BLaER1 treated with 17β-estradiol and CSF1 and Interleukin-3, amounts not matched to agents 10 nM and 100 nM (cell line): Measurements from ENCODE around the gene INTS13.
"Not testable (repeated sequence)": the region's sequence is repeated elsewhere in the genome, so short reads cannot be mapped to it uniquely, and the experiment has no call there.

Experiments used
- H3K27ac ChIP-seq, 11 experiments: shearing (Covaris generic); formaldehyde crosslinking; 2 replicates each; pipeline ENCODE4 v1.8.1; 2022
- H3K27me3 ChIP-seq, 11 experiments: shearing (Covaris generic); formaldehyde crosslinking; 2 replicates each; pipeline ENCODE4 v1.8.1; 2022
- H3K36me3 ChIP-seq, 11 experiments: shearing (Covaris generic); formaldehyde crosslinking; 2 replicates each; pipeline ENCODE4 v1.8.1; 2022
- H3K4me1 ChIP-seq, 10 experiments: shearing (Covaris generic); formaldehyde crosslinking; 2 replicates each; pipeline ENCODE4 v1.8.1; 2022
- H3K4me2 ChIP-seq, 11 experiments: shearing (Covaris generic); formaldehyde crosslinking; 2 replicates each; pipeline ENCODE4 v1.8.1; 2022
- H3K4me3 ChIP-seq, 10 experiments: shearing (Covaris generic); formaldehyde crosslinking; 2 replicates each; pipeline ENCODE4 v1.8.1; 2022
- H3K9ac ChIP-seq, 11 experiments: shearing (Covaris generic); formaldehyde crosslinking; 2 replicates each; pipeline ENCODE4 v1.8.1; 2022
- H3K9me3 ChIP-seq, 11 experiments: shearing (Covaris generic); formaldehyde crosslinking; replicated peaks in 1 of 11; 2 replicates each; pipeline ENCODE4 v1.8.1; 2022
- H4K20me1 ChIP-seq, 11 experiments: shearing (Covaris generic); formaldehyde crosslinking; 2 replicates each; pipeline ENCODE4 v1.8.1; 2022
- Cebpa-rat ChIP-seq, 11 experiments: shearing (Covaris generic); IDR thresholded peaks; 2 replicates each; pipeline ENCODE4 v1.8.1; 2022

INTS13 gene

DNA sequence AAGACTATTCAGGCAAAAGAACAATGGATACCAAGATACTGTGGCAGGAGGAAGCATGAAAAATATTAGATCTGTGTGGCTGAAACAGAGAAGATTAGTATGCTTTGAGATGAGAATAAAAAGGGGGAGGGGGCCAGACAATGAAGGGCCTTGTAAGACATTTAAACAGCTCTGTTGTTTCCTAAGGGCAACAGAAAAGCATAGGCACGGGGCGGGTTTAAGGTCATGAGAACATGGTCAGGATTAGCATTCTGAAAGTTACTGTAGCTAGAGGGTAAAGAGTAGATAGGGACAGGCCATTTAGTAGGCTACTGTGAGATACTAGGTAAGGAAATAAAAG lies 18.6 kb downstream of the INTS13 start:
- Histone ChIP-seq H3K4me3 (no peak overlapping the region), H3K4me1 (no peaks in the 10 kb centered on the region), H4K20me1 (no peaks in the 10 kb centered on the region; a peak in 1 of 22 replicates), H3K9ac (no peak overlapping the region), H3K27ac (no peak overlapping the region), H3K27me3 (no peaks in the 10 kb centered on the region), H3K36me3 (peaks cover 57 to 98% (median 88%) of the 10 kb centered on the region in 11 experiments), H3K9me3 (no peaks in the 10 kb centered on the region), H3K4me2 (no peak overlapping the region)
- TF ChIP-seq Cebpa-rat (IDR thresholded peaks at IDR 0.05): no peak

DNA sequence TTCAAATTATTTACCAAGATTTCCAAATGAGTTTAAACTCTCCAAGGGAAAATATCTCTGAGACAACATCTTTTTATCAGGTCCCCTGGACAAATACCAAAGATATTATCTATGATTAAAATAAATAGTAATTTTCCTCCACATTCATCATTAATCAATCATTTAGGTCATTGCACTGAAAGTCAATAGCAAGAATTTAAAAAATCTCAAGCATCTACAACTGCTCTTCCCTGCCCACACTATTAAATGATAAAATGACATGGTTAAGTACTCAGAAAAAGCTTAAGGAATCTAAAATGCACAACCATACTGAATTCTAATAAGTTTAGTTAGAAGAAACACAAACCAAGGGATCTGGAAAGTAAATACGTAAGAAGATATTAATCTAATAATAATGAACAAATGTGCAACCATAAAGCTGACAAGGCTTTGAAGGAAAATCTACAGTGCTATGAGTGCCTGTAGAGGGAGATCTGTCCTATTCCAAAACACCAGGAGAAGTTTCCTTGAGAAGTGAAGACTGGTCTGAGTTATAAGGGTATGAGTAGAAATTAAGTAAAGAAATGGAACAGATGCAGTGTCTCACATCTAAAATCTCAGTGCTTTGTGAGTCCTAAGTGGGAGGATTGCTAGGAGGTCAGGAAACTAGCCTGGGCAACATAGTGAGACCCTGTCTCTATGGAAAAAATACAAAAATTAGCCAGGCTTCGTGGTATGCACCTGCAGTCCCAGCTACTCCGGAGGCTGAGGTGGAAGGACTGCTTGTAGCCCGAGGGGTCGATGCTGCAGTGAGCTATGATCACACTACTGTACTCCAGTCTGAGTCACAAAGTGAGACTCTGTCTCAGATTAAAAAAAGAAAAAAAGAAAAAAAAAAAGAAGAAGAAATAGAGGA lies 19.2 kb downstream of the INTS13 start:
- H3K36me3 ChIP-seq: peaks cover 50 to 98% (median 85%) of the 10 kb centered on the region in 11 experiments

DNA sequence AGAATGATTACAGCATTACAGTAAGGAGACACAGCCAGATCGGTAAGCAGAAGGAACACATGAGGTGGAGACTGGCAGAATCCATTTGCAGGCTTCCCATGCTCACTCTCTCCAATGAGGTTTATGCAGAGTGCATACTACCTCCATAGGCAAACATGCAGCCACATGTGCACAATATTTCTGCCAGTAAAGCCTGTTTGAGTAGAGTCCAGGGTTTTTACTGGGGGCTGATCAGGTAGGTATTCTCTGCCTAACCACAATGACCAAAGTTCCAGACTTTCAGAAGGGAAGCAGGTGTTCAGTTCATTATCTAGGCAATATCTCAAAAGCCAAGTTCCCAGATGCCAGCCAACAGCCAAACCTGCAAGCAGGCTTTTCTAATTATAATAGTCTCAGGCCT lies 31.1 kb downstream of the INTS13 start:
- peaks cover 84 to 99% (median 93%) of the 10 kb centered on the region in 11 experiments for H3K36me3 ChIP-seq
- no peak overlapping the region for H3K27ac ChIP-seq
- H3K9me3 ChIP-seq: peaks cover 19 to 24% (median 20%) of the 10 kb centered on the region in 11 experiments
- no peak overlapping the region for H3K4me3 ChIP-seq
- H3K4me1 ChIP-seq: no peaks in the 10 kb centered on the region
- 0 out of 22 replicates have a peak, but pooled peaks cover 0 to 4% (median 0%) of the 10 kb centered on the region in 11 experiments for H4K20me1 ChIP-seq
- H3K27me3 ChIP-seq: no peaks in the 10 kb centered on the region
- H3K4me2 ChIP-seq: no peak overlapping the region
- no peak for TF ChIP-seq Cebpa-rat (IDR thresholded peaks at IDR 0.05)
- H3K9ac ChIP-seq: no peak overlapping the region

More for the DNA sequence above, 19.2 kb downstream of the INTS13 start:
- Histone ChIP-seq H3K9ac (no peak overlapping the region), H3K4me2 (no peak overlapping the region), H3K4me1 (peaks cover 0 to under 1% (median 0%) of the 10 kb centered on the region in 10 experiments; a peak in 1 of 20 replicates), H3K4me3 (no peak overlapping the region), H3K27ac (no peak overlapping the region), H3K27me3 (no peaks in the 10 kb centered on the region), H4K20me1 (no peaks in the 10 kb centered on the region; a peak in 1 of 22 replicates), H3K9me3 (no peaks in the 10 kb centered on the region)
- no peak for TF ChIP-seq Cebpa-rat (IDR thresholded peaks at IDR 0.05)

DNA sequence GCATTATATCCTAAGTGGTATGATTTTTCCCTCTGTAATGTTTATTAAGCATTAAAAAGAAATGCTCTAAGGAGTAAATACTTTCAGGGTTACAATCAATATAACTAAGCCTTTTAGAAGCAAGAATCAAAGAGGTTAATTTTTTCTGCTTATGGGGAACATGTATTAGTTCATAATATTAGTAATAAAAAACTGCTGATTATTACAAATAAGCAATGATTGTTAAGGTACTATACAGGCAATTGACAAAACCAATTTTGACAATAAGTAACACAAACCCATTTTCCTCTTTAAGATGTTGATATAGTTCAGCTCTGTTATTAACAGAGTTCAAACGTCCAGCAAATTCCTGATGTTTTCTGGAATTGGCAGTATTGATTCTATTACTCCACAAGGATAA lies 31.8 kb downstream of the INTS13 start:
- Histone ChIP-seq H3K4me1 (no peaks in the 10 kb centered on the region), H3K27ac (no peak overlapping the region)

DNA sequence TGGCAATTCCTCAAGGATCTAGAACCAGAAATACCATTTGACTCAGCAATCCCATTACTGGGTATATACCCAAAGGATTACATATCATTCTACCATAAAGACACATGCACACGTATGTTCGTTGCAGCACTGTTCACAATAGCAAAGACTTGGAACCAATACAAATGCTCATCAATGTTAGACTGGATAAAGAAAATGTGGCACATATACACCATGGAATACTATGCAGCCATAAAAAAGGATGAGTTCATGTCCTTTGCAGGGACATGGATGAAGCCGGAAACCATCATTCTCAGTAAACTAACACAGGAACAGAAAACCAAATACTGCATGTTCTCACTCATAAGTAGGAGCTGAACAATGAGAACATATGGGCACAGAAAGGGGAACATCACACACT lies 34.4 kb downstream of the INTS13 start:
- H3K9ac ChIP-seq, H3K27ac ChIP-seq, H3K27me3 ChIP-seq, H3K4me3 ChIP-seq, H3K4me1 ChIP-seq, H3K4me2 ChIP-seq, H4K20me1 ChIP-seq: not testable (repeated sequence)
- Histone ChIP-seq H3K36me3 (peaks cover 68 to 99% (median 92%) of the 10 kb centered on the region in 11 experiments), H3K9me3 (peaks cover 19 to 32% (median 23%) of the 10 kb centered on the region in 11 experiments)

More for the DNA sequence above, 31.8 kb downstream of the INTS13 start:
- peaks cover 19 to 25% (median 20%) of the 10 kb centered on the region in 11 experiments for H3K9me3 ChIP-seq
- no peaks in the 10 kb centered on the region for H3K27me3 ChIP-seq
- H4K20me1 ChIP-seq: 0 out of 22 replicates have a peak, but pooled peaks cover 0 to 4% (median 0%) of the 10 kb centered on the region in 11 experiments
- peaks cover 83 to 99% (median 94%) of the 10 kb centered on the region in 11 experiments for H3K36me3 ChIP-seq
- H3K4me3 ChIP-seq: no peak overlapping the region
- no peak overlapping the region for H3K9ac ChIP-seq
- no peak overlapping the region for H3K4me2 ChIP-seq
- no peak for TF ChIP-seq Cebpa-rat (IDR thresholded peaks at IDR 0.05)

DNA sequence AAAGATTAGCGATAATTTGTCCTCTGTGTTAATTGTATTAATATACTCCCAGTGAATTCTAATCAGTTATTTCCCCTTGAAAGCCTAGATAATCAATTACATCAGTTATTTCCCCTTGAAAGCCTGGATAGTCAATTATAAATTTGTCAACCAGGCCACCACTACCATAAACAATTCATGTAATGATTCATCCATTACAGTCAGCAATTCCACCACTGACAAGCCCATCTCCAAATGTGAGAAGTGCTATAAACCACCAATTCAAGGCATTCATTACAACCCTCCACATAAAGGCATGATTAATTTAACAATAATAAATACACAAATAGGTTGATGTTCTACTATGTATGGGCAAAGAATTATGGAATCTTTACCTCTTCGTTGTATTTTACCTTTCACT lies 40.9 kb downstream of the INTS13 start:
- Histone ChIP-seq H3K9ac (no peak overlapping the region), H3K4me3 (no peak overlapping the region), H3K36me3 (peaks cover 20 to 51% (median 38%) of the 10 kb centered on the region in 11 experiments), H4K20me1 (no peaks in the 10 kb centered on the region), H3K9me3 (peaks cover 0 to 11% (median 3%) of the 10 kb centered on the region in 11 experiments; a peak in 3 of 22 replicates), H3K27ac (no peak overlapping the region), H3K4me2 (no peak overlapping the region), H3K27me3 (no peaks in the 10 kb centered on the region), H3K4me1 (no peaks in the 10 kb centered on the region)
- TF ChIP-seq Cebpa-rat (IDR thresholded peaks at IDR 0.05): no peak

DNA sequence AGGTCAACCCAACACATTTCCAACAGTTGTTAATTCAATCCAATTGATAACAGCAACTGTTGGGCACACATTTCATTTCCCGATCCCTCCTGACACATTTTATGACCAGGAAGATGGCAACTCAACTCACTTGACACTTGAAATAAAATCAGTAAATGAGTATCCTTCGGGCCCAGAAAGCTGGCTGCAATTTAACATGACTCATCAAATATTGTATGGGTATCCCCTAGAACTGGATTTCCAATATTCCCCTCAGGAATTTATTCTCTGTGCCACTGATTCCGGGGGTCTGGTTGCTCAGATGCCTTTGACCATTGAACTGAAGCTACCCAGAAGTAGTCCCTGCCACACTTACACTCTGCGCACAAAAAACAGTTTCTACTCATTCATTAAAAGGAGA lies 42.1 kb downstream of the INTS13 start:
- TF ChIP-seq Cebpa-rat (IDR thresholded peaks at IDR 0.05): no peak
- Histone ChIP-seq H3K27ac (no peak overlapping the region), H3K36me3 (peaks cover 16 to 39% (median 26%) of the 10 kb centered on the region in 11 experiments)

DNA sequence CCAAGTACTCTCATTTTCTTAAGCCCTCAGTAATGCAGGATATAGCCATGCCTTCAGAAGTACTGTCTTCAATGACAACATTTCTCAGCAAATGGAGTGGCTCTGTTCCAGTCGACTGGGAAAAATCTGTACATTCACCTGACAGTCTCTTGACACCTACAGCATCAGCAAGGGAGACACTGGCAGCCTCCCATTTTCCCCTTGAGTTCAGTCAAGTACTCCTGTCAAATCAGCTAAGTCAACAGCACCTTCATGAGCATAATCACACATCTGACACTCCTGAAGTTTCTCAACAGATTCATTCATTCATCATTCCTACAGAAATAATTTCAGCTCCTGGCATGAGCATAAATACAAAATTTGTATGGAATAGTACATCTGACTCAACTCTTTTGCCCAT lies 46.1 kb downstream of the INTS13 start:
- Histone ChIP-seq H3K27ac (no peak overlapping the region), H3K4me3 (no peak overlapping the region), H3K9me3 (no peaks in the 10 kb centered on the region), H3K9ac (no peak overlapping the region), H4K20me1 (no peaks in the 10 kb centered on the region), H3K4me1 (no peaks in the 10 kb centered on the region), H3K27me3 (no peaks in the 10 kb centered on the region), H3K36me3 (peaks cover 0 to 12% (median 6%) of the 10 kb centered on the region in 11 experiments; a peak in 7 of 22 replicates), H3K4me2 (no peak overlapping the region)
- TF ChIP-seq Cebpa-rat (IDR thresholded peaks at IDR 0.05): no peak

More for the DNA sequence above, 42.1 kb downstream of the INTS13 start:
- no peak overlapping the region for H3K4me2 ChIP-seq
- no peaks in the 10 kb centered on the region for H4K20me1 ChIP-seq
- H3K4me3 ChIP-seq: no peak overlapping the region
- H3K9me3 ChIP-seq: peaks cover 0 to 11% (median 0%) of the 10 kb centered on the region in 11 experiments; a peak in 2 of 22 replicates
- H3K4me1 ChIP-seq: no peaks in the 10 kb centered on the region
- H3K27me3 ChIP-seq: no peaks in the 10 kb centered on the region
- H3K9ac ChIP-seq: no peak overlapping the region

DNA sequence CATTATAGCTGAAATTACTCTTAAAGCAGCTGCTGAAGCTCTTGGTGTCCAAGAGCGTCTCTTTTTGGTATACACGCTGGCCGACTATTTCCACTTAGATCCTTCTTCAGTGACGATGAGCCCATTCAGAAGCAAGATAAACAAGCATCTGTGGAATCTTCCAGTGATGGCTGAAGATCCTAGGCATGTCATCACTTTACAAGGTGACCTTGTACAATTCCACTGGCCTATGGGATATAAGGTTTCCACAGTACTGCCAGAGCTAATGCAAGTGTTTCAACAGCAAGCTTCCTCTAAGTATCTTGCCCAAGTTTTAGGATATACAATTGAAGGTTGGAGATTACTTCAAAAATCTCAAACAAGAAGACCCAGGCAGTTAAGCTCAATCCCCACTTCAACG lies 47.0 kb downstream of the INTS13 start:
- Histone ChIP-seq H4K20me1 (no peaks in the 10 kb centered on the region), H3K27me3 (no peaks in the 10 kb centered on the region), H3K4me2 (no peak overlapping the region), H3K9ac (no peak overlapping the region), H3K36me3 (peaks cover 0 to 4% (median 0%) of the 10 kb centered on the region in 11 experiments; a peak in 2 of 22 replicates), H3K4me3 (no peak overlapping the region), H3K4me1 (no peaks in the 10 kb centered on the region), H3K9me3 (no peaks in the 10 kb centered on the region), H3K27ac (no peak overlapping the region)
- no peak for TF ChIP-seq Cebpa-rat (IDR thresholded peaks at IDR 0.05)
